Neural crest cell (in vitro differentiated cells): ENCODE measurements around the gene TMCC2. TPM values are rescaled to one million over a fixed set of nuclear protein-coding genes. Genes with fewer than 3 reads are reported as not detected.

Experiments used
- DNase-seq: peaks from one replicate; pipeline ENCODE4 v3.0.0; 2021; ENCODE audit warnings: low read depth, mixed read lengths, low spot score
- H3K27ac Mint-ChIP-seq: one replicate; pipeline ENCODE4 v1.8.0; 2021; ENCODE audit warnings: mild to moderate bottlenecking, mixed read lengths; ENCODE audit not compliant: unreplicated experiment
- H3K27me3 Mint-ChIP-seq: 2 replicates; pipeline ENCODE4 v1.8.0; 2021; ENCODE audit warnings: low read depth, mild to moderate bottlenecking, mixed read lengths
- H3K36me3 Mint-ChIP-seq: 2 replicates; pipeline ENCODE4 v1.8.0; 2021; ENCODE audit warnings: low read depth, mild to moderate bottlenecking, mixed read lengths
- H3K4me1 Mint-ChIP-seq: 2 replicates; pipeline ENCODE4 v1.8.0; 2021; ENCODE audit warnings: mixed read lengths
- H3K4me3 Mint-ChIP-seq: one replicate; pipeline ENCODE4 v1.8.0; 2021; ENCODE audit warnings: mild to moderate bottlenecking, mixed read lengths
- H3K9me3 Mint-ChIP-seq: 2 replicates; pipeline ENCODE4 v1.8.0; 2021; ENCODE audit warnings: mixed read lengths
- CTCF ChIP-seq: fragments of 200-600 bp; sonication (generic); conservative IDR thresholded peaks from 2 replicates; pipeline ENCODE4 v1.5.0; 2021; ENCODE audit warnings: antibody characterized with exemption, mild to moderate bottlenecking
- total RNA-seq: library from RNA; stranded (reverse); gene quantifications from 2 replicates; pipeline ENCODE4 v1.2.1, GENCODE V29; 2021

Gene TMCC2
- total RNA-seq, 1 donor from 2014 or later = 16.1 TPM

GRCh38 chr1:205262731-205263171 lies 35.0 kb downstream of the TMCC2 start:
- Mint-ChIP-seq H3K36me3 (no peaks in the 10 kb centered on the region), H3K27me3 (no peaks in the 10 kb centered on the region), H3K4me1 (peaks cover 35% of the 10 kb centered on the region), H3K4me3 (no peak overlapping the region), H3K9me3 (no peaks in the 10 kb centered on the region), H3K27ac (no peak overlapping the region)
- no peak for DNase-seq
- TF ChIP-seq CTCF = no peak

GRCh38 chr1:205263580-205264190 lies 35.9 kb downstream of the TMCC2 start:
- no peaks in the 10 kb centered on the region for H3K27me3 Mint-ChIP-seq
- H3K36me3 Mint-ChIP-seq = no peaks in the 10 kb centered on the region
- H3K27ac Mint-ChIP-seq = no peak overlapping the region
- no peaks in the 10 kb centered on the region for H3K9me3 Mint-ChIP-seq
- H3K4me1 Mint-ChIP-seq = peaks cover 28% of the 10 kb centered on the region
- DNase-seq = no peak
- TF ChIP-seq CTCF = no peak
- H3K4me3 Mint-ChIP-seq = no peak overlapping the region

- TF ChIP-seq CTCF = no peak
- peaks cover 32% of the 10 kb centered on the region for H3K4me1 Mint-ChIP-seq
- DNase-seq = no peak
- H3K36me3 Mint-ChIP-seq = no peaks in the 10 kb centered on the region
- H3K4me3 Mint-ChIP-seq = no peak overlapping the region
- H3K27ac Mint-ChIP-seq = no peak overlapping the region
- no peaks in the 10 kb centered on the region for H3K9me3 Mint-ChIP-seq
- H3K27me3 Mint-ChIP-seq = no peaks in the 10 kb centered on the region
Observed at GRCh38 chr1:205266611-205267305, 39.0 kb downstream of the TMCC2 start.

GRCh38 chr1:205267306-205267902 lies 39.7 kb downstream of the TMCC2 start:
- Mint-ChIP-seq H3K4me3 (no peak overlapping the region), H3K36me3 (no peaks in the 10 kb centered on the region), H3K27ac (peak overlapping the region; percentile 89), H3K9me3 (no peaks in the 10 kb centered on the region), H3K27me3 (no peaks in the 10 kb centered on the region), H3K4me1 (peaks cover 27% of the 10 kb centered on the region)
- TF ChIP-seq CTCF = no peak
- no peak for DNase-seq

- H3K27me3 Mint-ChIP-seq = no peaks in the 10 kb centered on the region
- H3K9me3 Mint-ChIP-seq = no peaks in the 10 kb centered on the region
- no peaks in the 10 kb centered on the region for H3K36me3 Mint-ChIP-seq
- peaks cover 34% of the 10 kb centered on the region for H3K4me1 Mint-ChIP-seq
- H3K27ac Mint-ChIP-seq = no peak overlapping the region
- no peak overlapping the region for H3K4me3 Mint-ChIP-seq
- TF ChIP-seq CTCF = no peak
- no peak for DNase-seq
Observed at GRCh38 chr1:205268846-205269680, 41.3 kb downstream of the TMCC2 start.
